Measurements from ENCODE around the gene PKP4.

PKP4 gene

DNA sequence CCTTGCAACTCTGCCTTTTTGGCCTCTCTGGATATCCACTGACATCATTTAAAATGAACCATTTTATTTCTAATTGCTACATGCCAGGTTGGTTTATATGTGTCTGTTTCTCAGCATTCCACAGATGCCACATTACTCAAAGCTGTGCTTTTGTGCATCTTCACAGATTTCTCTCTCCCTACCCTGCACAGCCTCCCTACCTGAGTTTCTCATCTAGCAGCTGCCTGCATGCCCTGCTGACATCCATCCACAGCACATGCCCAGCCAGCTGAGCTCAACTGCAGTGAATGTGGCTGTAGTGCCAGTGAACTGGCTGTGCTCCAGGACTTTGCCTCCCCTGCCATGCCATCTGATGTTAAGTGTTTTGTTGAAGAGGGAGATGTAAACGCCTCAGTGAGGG is 44.5 kb downstream of the PKP4 start:
- Histone ChIP-seq H3K27ac (ENCODE audit: low read length) (no peak overlapping the region), H3K4me1 (ENCODE audit: control insufficient read depth, low read depth, low read length) (peaks cover 29% of the 10 kb centered on the region), H3K27me3 (ENCODE audit: control insufficient read depth, insufficient read depth, low read length) (no peaks in the 10 kb centered on the region), H3K4me3 (ENCODE audit: low read length) (no peak overlapping the region), H3K9ac (ENCODE audit: low read length) (no peak overlapping the region), H3K9me3 (ENCODE audit: control insufficient read depth, low read depth, low read length) (no peaks in the 10 kb centered on the region), H3K36me3 (ENCODE audit: control insufficient read depth, low read depth, low read length) (no peaks in the 10 kb centered on the region)

DNA sequence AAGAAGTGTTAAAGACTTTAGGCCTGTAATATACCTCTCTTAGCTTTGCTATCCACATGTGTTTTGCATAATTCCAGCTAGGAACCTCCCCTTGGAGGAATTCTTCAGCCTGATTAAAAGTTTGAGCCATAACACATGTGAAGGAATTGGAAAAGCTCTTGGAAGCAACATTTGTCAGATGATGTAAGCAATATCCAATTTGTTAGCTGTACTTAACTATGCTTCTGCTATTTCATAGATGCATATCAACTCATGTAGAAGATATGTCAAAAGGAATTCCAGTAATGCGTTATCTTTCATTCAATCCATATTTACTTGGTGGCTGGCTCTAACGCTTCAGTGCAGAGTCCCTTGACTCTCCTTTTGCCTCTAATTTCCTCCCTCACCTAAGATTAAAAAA is 46.2 kb downstream of the PKP4 start:
- Histone ChIP-seq H3K9me3 (ENCODE audit: control insufficient read depth, low read depth, low read length) (no peaks in the 10 kb centered on the region), H3K4me1 (ENCODE audit: control insufficient read depth, low read depth, low read length) (peaks cover 13% of the 10 kb centered on the region), H3K4me3 (ENCODE audit: low read length) (no peak overlapping the region), H3K9ac (ENCODE audit: low read length) (no peak overlapping the region), H3K27me3 (ENCODE audit: control insufficient read depth, insufficient read depth, low read length) (no peaks in the 10 kb centered on the region), H3K27ac (ENCODE audit: low read length) (no peak overlapping the region), H3K36me3 (ENCODE audit: control insufficient read depth, low read depth, low read length) (no peaks in the 10 kb centered on the region)

DNA sequence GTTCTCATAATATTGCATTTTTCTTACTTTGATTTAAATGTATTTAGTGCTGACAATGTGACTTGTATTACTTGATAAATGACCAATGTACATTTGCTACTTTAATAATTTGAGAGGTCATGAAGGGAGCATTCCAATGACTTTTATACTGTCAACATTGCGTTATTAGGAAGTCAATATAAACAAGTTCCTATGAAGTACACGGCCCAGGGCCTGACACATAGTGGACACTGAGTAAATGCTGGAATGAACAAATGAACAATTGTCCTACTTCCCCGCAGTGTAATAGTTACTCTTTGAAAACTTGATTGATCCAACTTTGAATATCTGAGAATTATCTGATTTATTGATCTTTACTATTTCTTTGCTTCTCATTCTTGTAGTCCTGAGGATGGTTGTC is 47.3 kb downstream of the PKP4 start:
- no peaks in the 10 kb centered on the region for H3K27me3 ChIP-seq (ENCODE audit: control insufficient read depth, insufficient read depth, low read length)
- peaks cover 13% of the 10 kb centered on the region for H3K4me1 ChIP-seq (ENCODE audit: control insufficient read depth, low read depth, low read length)
- H3K9me3 ChIP-seq (ENCODE audit: control insufficient read depth, low read depth, low read length), result no peaks in the 10 kb centered on the region
- no peaks in the 10 kb centered on the region for H3K36me3 ChIP-seq (ENCODE audit: control insufficient read depth, low read depth, low read length)
- no peak overlapping the region for H3K4me3 ChIP-seq (ENCODE audit: low read length)
- H3K9ac ChIP-seq (ENCODE audit: low read length), result no peak overlapping the region
- no peak overlapping the region for H3K27ac ChIP-seq (ENCODE audit: low read length)

DNA sequence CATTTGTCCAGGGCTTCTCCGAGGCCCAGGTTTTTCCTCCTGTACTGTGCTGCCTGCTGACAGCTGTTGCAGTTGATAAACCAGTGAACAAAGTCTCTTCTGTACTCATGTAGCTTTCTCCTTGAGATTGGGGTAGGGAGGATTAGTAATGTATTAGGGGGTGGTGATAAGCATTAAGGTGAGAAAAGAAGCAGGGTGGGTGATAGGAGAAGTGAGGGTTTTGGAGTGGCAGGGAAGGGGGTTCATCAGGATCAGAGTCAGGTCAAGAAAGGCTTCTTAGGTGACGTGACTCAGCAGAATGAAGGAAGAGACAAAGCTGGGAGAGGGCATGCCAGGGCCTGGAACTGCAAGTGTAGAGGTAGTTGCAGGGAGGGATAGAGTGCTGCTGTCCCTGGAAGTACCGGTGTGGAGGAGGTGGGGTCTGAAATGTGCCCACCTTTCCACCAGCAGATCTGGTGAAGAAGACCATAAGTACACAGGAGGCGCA is 48.7 kb downstream of the PKP4 start:
- Histone ChIP-seq H3K9ac (ENCODE audit: low read length) (no peak overlapping the region), H3K9me3 (ENCODE audit: control insufficient read depth, low read depth, low read length) (no peaks in the 10 kb centered on the region), H3K4me1 (ENCODE audit: control insufficient read depth, low read depth, low read length) (peaks cover 17% of the 10 kb centered on the region), H3K27ac (ENCODE audit: low read length) (no peak overlapping the region), H3K4me3 (ENCODE audit: low read length) (no peak overlapping the region), H3K36me3 (ENCODE audit: control insufficient read depth, low read depth, low read length) (no peaks in the 10 kb centered on the region), H3K27me3 (ENCODE audit: control insufficient read depth, insufficient read depth, low read length) (no peaks in the 10 kb centered on the region)

DNA sequence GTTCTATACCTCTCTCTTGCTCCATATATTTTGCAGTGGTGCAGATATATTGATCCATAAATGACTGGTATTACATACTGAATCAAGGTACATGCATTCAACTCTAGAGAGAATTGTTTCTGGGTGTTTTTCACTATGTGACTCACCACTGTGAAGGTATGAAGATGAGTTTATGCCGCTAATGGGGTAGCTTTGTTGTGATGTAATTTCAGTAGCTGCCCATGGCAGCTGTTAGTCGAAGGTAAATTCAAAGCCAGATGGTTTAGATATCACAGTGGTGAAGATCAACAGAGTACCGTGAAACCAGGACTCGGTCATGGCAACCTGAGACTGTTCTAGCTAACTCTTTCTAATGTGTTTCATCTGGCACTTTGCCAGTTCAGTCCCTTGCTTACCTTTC is 50.4 kb downstream of the PKP4 start:
- no peaks in the 10 kb centered on the region for H3K9me3 ChIP-seq (ENCODE audit: control insufficient read depth, low read depth, low read length)
- H3K36me3 ChIP-seq (ENCODE audit: control insufficient read depth, low read depth, low read length), result no peaks in the 10 kb centered on the region
- H3K27ac ChIP-seq (ENCODE audit: low read length), result no peak overlapping the region
- H3K4me3 ChIP-seq (ENCODE audit: low read length), result no peak overlapping the region
- no peaks in the 10 kb centered on the region for H3K27me3 ChIP-seq (ENCODE audit: control insufficient read depth, insufficient read depth, low read length)
- H3K4me1 ChIP-seq (ENCODE audit: control insufficient read depth, low read depth, low read length), result peaks cover 18% of the 10 kb centered on the region
- no peak overlapping the region for H3K9ac ChIP-seq (ENCODE audit: low read length)

DNA sequence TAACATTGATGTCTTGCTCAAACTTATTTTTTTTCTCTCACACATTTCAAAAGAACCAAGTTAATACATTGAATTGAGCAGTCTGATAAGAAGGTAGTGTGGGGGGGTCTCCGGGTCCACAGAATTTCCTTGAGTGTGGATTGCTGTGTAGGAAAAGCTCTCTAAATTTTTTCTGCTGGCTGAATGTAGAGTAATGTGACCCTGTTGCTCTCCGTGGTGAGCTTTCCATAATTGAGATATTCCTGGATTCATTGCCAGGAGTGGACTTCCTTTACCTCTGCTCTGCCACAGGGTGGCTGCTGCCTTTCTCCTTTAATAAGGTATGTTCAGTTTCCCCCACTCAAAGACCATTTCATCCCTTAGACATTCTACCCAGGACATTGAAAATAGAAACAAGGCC is 50.9 kb downstream of the PKP4 start:
- Histone ChIP-seq H3K4me3 (ENCODE audit: low read length) (no peak overlapping the region), H3K9me3 (ENCODE audit: control insufficient read depth, low read depth, low read length) (no peaks in the 10 kb centered on the region), H3K27me3 (ENCODE audit: control insufficient read depth, insufficient read depth, low read length) (no peaks in the 10 kb centered on the region), H3K36me3 (ENCODE audit: control insufficient read depth, low read depth, low read length) (no peaks in the 10 kb centered on the region), H3K9ac (ENCODE audit: low read length) (no peak overlapping the region), H3K4me1 (ENCODE audit: control insufficient read depth, low read depth, low read length) (peaks cover 18% of the 10 kb centered on the region), H3K27ac (ENCODE audit: low read length) (no peak overlapping the region)

DNA sequence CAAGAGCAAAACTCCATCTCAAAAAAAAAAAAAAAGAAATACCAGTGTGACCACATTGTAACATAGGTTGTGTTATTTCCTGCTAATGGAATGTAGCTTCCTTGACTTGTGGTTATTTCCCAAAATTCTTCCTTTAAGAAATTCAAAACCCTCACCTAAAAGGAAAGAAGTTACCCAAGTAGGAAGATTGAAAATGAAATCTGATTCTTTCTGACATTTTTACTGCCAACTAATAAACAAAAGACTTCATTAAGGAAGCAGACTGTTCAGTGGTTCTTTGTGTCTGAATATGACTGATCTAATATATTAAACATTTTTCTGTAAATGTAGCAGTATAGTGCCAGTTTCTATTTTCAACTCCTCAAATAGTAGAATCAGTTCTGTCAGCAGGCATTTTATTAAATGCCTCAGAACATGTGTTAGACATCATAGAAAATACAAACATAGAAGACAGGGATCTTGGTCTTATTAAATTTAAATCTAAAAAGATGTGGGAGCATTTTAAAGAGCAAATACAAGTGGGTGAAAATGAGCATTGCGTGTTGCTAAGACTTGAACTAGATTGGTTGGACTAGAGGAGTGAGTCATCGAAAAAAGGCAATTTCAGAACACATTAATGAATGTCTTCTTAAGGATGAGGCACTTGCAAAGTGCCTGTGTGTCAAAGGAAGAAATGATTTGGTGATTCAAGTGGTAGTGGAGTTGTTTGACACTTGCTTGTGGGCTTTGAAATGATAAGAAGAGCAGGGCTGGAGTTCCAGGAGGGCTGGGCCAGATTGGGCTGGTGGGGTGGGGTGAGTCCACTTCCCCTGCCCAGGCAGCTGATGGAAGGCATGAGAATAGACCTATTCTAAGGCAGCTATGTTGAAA is 53.4 kb downstream of the PKP4 start:
- H3K36me3 ChIP-seq (ENCODE audit: control insufficient read depth, low read depth, low read length), result no peaks in the 10 kb centered on the region
- no peak overlapping the region for H3K27ac ChIP-seq (ENCODE audit: low read length)
- no peaks in the 10 kb centered on the region for H3K27me3 ChIP-seq (ENCODE audit: control insufficient read depth, insufficient read depth, low read length)
- H3K4me1 ChIP-seq (ENCODE audit: control insufficient read depth, low read depth, low read length), result peaks cover 15% of the 10 kb centered on the region
- H3K4me3 ChIP-seq (ENCODE audit: low read length), result no peak overlapping the region
- no peaks in the 10 kb centered on the region for H3K9me3 ChIP-seq (ENCODE audit: control insufficient read depth, low read depth, low read length)
- H3K9ac ChIP-seq (ENCODE audit: low read length), result no peak overlapping the region

DNA sequence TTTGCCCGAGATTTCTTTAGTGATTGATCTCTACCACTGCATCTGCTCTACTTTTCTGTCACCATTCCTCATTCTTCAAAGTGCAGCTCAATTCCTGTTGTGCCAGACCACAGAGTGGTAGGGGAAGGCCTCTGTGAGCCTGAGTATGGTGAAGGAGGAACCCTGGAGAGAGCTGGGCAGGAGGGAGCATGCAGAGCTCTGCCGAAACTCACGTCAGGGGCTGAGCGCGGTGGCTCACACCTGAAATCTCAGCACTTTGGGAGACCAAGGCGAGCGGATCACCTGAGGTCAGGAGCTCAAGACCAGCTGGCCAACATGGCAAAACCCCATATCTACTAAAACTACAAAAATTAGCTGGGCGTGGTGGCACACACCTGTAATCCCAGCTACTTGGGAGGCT is 54.1 kb downstream of the PKP4 start:
- no peaks in the 10 kb centered on the region for H3K27me3 ChIP-seq (ENCODE audit: control insufficient read depth, insufficient read depth, low read length)
- no peaks in the 10 kb centered on the region for H3K36me3 ChIP-seq (ENCODE audit: control insufficient read depth, low read depth, low read length)
- H3K27ac ChIP-seq (ENCODE audit: low read length), result no peak overlapping the region
- H3K4me1 ChIP-seq (ENCODE audit: control insufficient read depth, low read depth, low read length), result peaks cover 8% of the 10 kb centered on the region
- no peak overlapping the region for H3K4me3 ChIP-seq (ENCODE audit: low read length)
- no peak overlapping the region for H3K9ac ChIP-seq (ENCODE audit: low read length)
- H3K9me3 ChIP-seq (ENCODE audit: control insufficient read depth, low read depth, low read length), result no peaks in the 10 kb centered on the region

DNA sequence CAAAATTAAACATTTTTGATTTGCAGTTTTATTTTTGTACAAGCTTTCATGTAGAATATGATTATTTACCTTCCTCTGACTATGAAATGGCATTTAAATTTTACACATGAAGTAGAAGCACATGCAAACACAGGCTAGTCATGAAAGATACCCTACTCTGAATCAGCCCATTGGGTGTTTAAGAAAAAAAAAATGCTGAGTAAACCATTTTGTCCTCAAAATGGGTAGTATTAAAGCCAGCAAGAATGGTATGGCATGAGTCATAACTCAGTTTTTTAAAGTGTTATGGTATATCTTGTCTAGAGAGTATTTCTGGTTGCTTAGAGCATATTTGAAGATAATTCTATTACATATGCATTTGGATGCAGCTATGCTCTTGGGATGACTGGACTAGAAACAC is 55.0 kb downstream of the PKP4 start:
- H3K4me1 ChIP-seq (ENCODE audit: control insufficient read depth, low read depth, low read length), result peaks cover 7% of the 10 kb centered on the region
- no peak overlapping the region for H3K4me3 ChIP-seq (ENCODE audit: low read length)
- no peaks in the 10 kb centered on the region for H3K9me3 ChIP-seq (ENCODE audit: control insufficient read depth, low read depth, low read length)
- H3K27me3 ChIP-seq (ENCODE audit: control insufficient read depth, insufficient read depth, low read length), result no peaks in the 10 kb centered on the region
- H3K9ac ChIP-seq (ENCODE audit: low read length), result no peak overlapping the region
- no peaks in the 10 kb centered on the region for H3K36me3 ChIP-seq (ENCODE audit: control insufficient read depth, low read depth, low read length)
- H3K27ac ChIP-seq (ENCODE audit: low read length), result no peak overlapping the region

DNA sequence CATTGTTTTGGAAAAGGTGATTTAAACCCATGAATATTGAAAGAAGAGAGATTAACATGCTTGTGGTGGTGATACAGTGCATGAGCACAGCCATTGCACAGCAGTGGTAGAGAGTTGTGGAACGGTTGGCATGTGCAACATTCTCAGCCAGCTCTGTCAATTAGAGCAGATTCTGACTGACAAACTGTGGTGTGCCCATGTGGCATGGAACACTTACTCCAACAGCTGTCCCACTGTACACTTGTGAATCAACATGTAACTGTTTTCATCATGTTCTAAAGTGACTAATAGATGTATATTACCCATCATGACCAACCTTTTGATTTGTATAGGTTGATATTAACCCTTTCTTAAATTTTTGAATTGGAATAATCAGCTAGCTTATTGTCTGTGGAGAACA is 55.6 kb downstream of the PKP4 start:
- Histone ChIP-seq H3K4me3 (ENCODE audit: low read length) (no peak overlapping the region), H3K36me3 (ENCODE audit: control insufficient read depth, low read depth, low read length) (no peaks in the 10 kb centered on the region), H3K4me1 (ENCODE audit: control insufficient read depth, low read depth, low read length) (peaks cover 7% of the 10 kb centered on the region), H3K9ac (ENCODE audit: low read length) (no peak overlapping the region), H3K9me3 (ENCODE audit: control insufficient read depth, low read depth, low read length) (no peaks in the 10 kb centered on the region), H3K27ac (ENCODE audit: low read length) (no peak overlapping the region), H3K27me3 (ENCODE audit: control insufficient read depth, insufficient read depth, low read length) (no peaks in the 10 kb centered on the region)

DNA sequence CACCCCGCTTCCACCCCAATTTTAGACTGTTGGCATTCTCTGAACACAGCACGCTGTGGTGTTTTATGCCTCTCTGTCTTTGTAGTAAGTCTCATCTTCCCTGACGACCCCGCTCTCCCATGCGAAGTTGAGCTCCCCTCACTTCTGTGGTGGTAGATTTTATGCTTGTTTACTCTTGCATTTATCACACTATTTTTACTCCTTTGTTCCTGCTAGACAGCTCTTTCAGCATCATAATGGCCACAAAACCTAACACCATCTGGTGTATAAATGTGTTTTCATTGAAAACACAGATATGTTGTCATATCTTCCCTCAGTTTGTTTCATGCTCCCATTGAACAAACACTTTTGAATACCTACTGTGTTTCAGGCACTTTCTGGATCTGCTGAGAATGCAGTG is 57.1 kb downstream of the PKP4 start:
- Histone ChIP-seq H3K9me3 (ENCODE audit: control insufficient read depth, low read depth, low read length) (no peaks in the 10 kb centered on the region), H3K27me3 (ENCODE audit: control insufficient read depth, insufficient read depth, low read length) (no peaks in the 10 kb centered on the region), H3K4me1 (ENCODE audit: control insufficient read depth, low read depth, low read length) (peaks cover 7% of the 10 kb centered on the region), H3K27ac (ENCODE audit: low read length) (no peak overlapping the region), H3K4me3 (ENCODE audit: low read length) (no peak overlapping the region), H3K9ac (ENCODE audit: low read length) (no peak overlapping the region), H3K36me3 (ENCODE audit: control insufficient read depth, low read depth, low read length) (no peaks in the 10 kb centered on the region)

DNA sequence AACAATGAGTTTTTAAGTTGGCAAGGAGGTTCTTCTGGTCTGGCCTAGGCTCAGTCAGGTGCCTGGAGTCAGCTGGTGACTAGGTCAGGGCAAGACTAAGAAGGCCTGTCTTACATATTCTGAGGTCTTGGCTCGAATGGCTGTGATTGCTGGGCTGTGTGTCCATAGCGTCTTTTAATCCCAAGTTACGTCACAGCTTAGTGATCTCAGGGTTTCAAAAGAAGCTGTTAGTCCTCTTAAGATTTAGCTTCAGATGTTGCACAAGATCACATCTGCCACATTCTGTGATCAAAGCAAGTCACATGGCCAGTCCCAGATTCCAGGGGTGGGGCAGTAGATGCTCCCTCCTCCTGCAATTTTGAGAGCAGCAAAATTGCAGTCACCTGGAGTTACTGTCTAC is 61.3 kb downstream of the PKP4 start:
- no peak overlapping the region for H3K27ac ChIP-seq (ENCODE audit: low read length)
- no peaks in the 10 kb centered on the region for H3K27me3 ChIP-seq (ENCODE audit: control insufficient read depth, insufficient read depth, low read length)

More for the DNA sequence above, 61.3 kb downstream of the PKP4 start:
- H3K36me3 ChIP-seq (ENCODE audit: control insufficient read depth, low read depth, low read length), result no peaks in the 10 kb centered on the region
- H3K4me3 ChIP-seq (ENCODE audit: low read length), result no peak overlapping the region
- peaks cover 2% of the 10 kb centered on the region for H3K4me1 ChIP-seq (ENCODE audit: control insufficient read depth, low read depth, low read length)
- no peaks in the 10 kb centered on the region for H3K9me3 ChIP-seq (ENCODE audit: control insufficient read depth, low read depth, low read length)
- H3K9ac ChIP-seq (ENCODE audit: low read length), result no peak overlapping the region
